Measurements from ENCODE around the gene CALN1.
"Not testable (repeated sequence)": the region's sequence is repeated elsewhere in the genome, so short reads cannot be mapped to it uniquely, and the experiment has no call there.

The CALN1 gene

GRCh38 chr7:71961283-71961682, 450.9 kb downstream of the CALN1 start:
- no peak for TF ChIP-seq CTCF (IDR thresholded peaks at IDR 0.05; ENCODE audit: low read depth, low read length)
- DNase-seq (ENCODE audit: low read depth in 2 of 2): no peak
- H3K4me3 ChIP-seq (replicated peaks in 1 of 2; ENCODE audit: low read depth in 2 of 2, low read length in 2 of 2): no peak overlapping the region

GRCh38 chr7:71942115-71942514, 470.0 kb downstream of the CALN1 start:
- DNase-seq (ENCODE audit: low read depth in 2 of 2): no peak
- no peak for TF ChIP-seq CTCF (IDR thresholded peaks at IDR 0.05; ENCODE audit: low read depth, low read length)
- H3K4me3 ChIP-seq (replicated peaks in 1 of 2; ENCODE audit: low read depth in 2 of 2, low read length in 2 of 2): no peak overlapping the region

- TF ChIP-seq CTCF (IDR thresholded peaks at IDR 0.05; ENCODE audit: low read depth, low read length): no peak
- DNase-seq (ENCODE audit: low read depth in 2 of 2): no peak
- no peak overlapping the region for H3K4me3 ChIP-seq (replicated peaks in 1 of 2; ENCODE audit: low read depth in 2 of 2, low read length in 2 of 2)
These were observed 474.2 kb downstream of the CALN1 start for GRCh38 chr7:71937840-71938371.

- DNase-seq (ENCODE audit: low read depth in 2 of 2): no peak
- TF ChIP-seq CTCF (IDR thresholded peaks at IDR 0.05; ENCODE audit: low read depth, low read length): no peak
- H3K4me3 ChIP-seq (replicated peaks in 1 of 2; ENCODE audit: low read depth in 2 of 2, low read length in 2 of 2): no peak overlapping the region
These were observed 476.5 kb downstream of the CALN1 start for GRCh38 chr7:71935674-71936073.

- DNase-seq (ENCODE audit: low read depth in 2 of 2): no peak
- H3K4me3 ChIP-seq (replicated peaks in 1 of 2; ENCODE audit: low read depth in 2 of 2, low read length in 2 of 2): no peak overlapping the region
- no peak for TF ChIP-seq CTCF (IDR thresholded peaks at IDR 0.05; ENCODE audit: low read depth, low read length)
These were observed 478.7 kb downstream of the CALN1 start for GRCh38 chr7:71933426-71933825.

GRCh38 chr7:71925663-71926062, 486.5 kb downstream of the CALN1 start:
- TF ChIP-seq CTCF (IDR thresholded peaks at IDR 0.05; ENCODE audit: low read depth, low read length): no peak
- no peak for DNase-seq (ENCODE audit: low read depth in 2 of 2)
- H3K4me3 ChIP-seq (replicated peaks in 1 of 2; ENCODE audit: low read depth in 2 of 2, low read length in 2 of 2): no peak overlapping the region

- not testable (repeated sequence) for DNase-seq (ENCODE audit: low read depth in 2 of 2); H3K4me3 ChIP-seq (replicated peaks in 1 of 2; ENCODE audit: low read depth in 2 of 2, low read length in 2 of 2)
These were observed 497.9 kb downstream of the CALN1 start for GRCh38 chr7:71914204-71914603.
